DND-41 (cell line): Measurements from ENCODE around the gene KCNAB1.

Experiments used
- ATAC-seq: fragments of 200-7000 bp; cut with Tn5 transposase; 3 replicates; pipeline ENCODE4 v1.9.1; 2021; ENCODE audit warnings: low read depth; ENCODE audit not compliant: insufficient read depth
- DNase-seq: peaks from one replicate; pipeline ENCODE4 v3.0.0-alpha.2; 2020
- H2AFZ ChIP-seq: 2 replicates; pipeline ENCODE4 v1.6.0; 2012; ENCODE audit warnings: low read depth, low read length
- H3K27ac ChIP-seq: 2 replicates; pipeline ENCODE4 v1.5.1; 2012; ENCODE audit warnings: low read length, inconsistent platforms
- H3K27me3 ChIP-seq: fragments of 200-600 bp; sonication (generic); 2 replicates; pipeline ENCODE4 v1.6.0; 2012; ENCODE audit warnings: low read length, mild to moderate bottlenecking, inconsistent platforms; ENCODE audit not compliant: insufficient read depth, poor library complexity
- H3K36me3 ChIP-seq: 2 replicates; pipeline ENCODE4 v1.5.1; 2012; ENCODE audit warnings: low read length, inconsistent platforms; ENCODE audit not compliant: insufficient read depth
- H3K4me1 ChIP-seq: 2 replicates; pipeline ENCODE4 v1.5.1; 2012; ENCODE audit warnings: mild to moderate bottlenecking, low read length; ENCODE audit not compliant: insufficient read depth
- H3K4me2 ChIP-seq: 2 replicates; pipeline ENCODE4 v1.6.0; 2012; ENCODE audit warnings: mild to moderate bottlenecking, moderate library complexity, low read length, inconsistent platforms; ENCODE audit not compliant: insufficient read depth
- H3K4me3 ChIP-seq, 2 experiments: fragments of 200-600 bp in 1 of 2; shearing (Covaris generic) in 1 of 2; 2 replicates each; pipeline ENCODE4 v1.5.1; 2012 to 2016; ENCODE audit warnings: inconsistent platforms in 2 of 2, low read length in 2 of 2, mild to moderate bottlenecking in 2 of 2, low read depth in 1 of 2, moderate library complexity in 1 of 2
- H3K79me2 ChIP-seq: 2 replicates; pipeline ENCODE4 v1.6.0; 2012; ENCODE audit warnings: low read length, inconsistent platforms; ENCODE audit not compliant: insufficient read depth
- H3K9ac ChIP-seq: 2 replicates; pipeline ENCODE4 v1.6.0; 2012; ENCODE audit warnings: low read depth, mild to moderate bottlenecking, inconsistent platforms, low read length, moderate library complexity
- H3K9me3 ChIP-seq: 2 replicates; pipeline ENCODE4 v1.5.1; 2012; ENCODE audit warnings: low read length, moderate library complexity, mild to moderate bottlenecking, inconsistent platforms; ENCODE audit not compliant: insufficient read depth, severe bottlenecking
- H4K20me1 ChIP-seq: 2 replicates; pipeline ENCODE4 v1.6.0; 2012; ENCODE audit warnings: low read length; ENCODE audit not compliant: insufficient read depth
- EZH2 ChIP-seq: IDR thresholded peaks from 3 replicates; pipeline ENCODE4 v1.6.1; 2012; ENCODE audit warnings: borderline replicate concordance, low read depth, mild to moderate bottlenecking, moderate library complexity, low read length, inconsistent platforms; ENCODE audit not compliant: severe bottlenecking
- TF ChIP-seq, protein P1 (sequence below): IDR thresholded peaks from 2 replicates; pipeline ENCODE4 v1.5.1; 2012; ENCODE audit warnings: borderline replicate concordance, low read length, moderate library complexity, mild to moderate bottlenecking; ENCODE audit not compliant: poor library complexity, severe bottlenecking; ENCODE audit errors: extremely low read depth

Gene KCNAB1

DNA sequence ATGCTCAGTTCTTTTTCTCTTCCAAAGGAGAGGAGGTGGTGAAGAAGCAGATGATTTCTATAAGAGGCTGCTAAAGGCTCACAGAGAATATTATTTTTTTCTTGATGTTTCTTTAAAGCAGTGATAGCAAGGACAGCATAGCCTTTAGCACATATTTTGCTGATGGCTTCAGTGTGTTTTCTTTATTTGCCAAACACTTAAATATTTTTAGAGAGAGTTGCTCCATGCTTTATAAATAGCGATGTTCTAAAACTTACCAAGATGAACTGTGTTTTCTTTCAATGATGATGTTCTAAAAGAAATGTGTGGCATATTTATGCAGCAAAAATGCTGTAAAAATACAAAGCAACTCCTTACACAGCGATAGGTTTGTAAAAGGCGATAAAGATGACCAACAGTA lies 11.8 kb upstream of the KCNAB1 start:
- H3K79me2 ChIP-seq = no peaks in the 10 kb centered on the region
- TF ChIP-seq, protein P1, sequence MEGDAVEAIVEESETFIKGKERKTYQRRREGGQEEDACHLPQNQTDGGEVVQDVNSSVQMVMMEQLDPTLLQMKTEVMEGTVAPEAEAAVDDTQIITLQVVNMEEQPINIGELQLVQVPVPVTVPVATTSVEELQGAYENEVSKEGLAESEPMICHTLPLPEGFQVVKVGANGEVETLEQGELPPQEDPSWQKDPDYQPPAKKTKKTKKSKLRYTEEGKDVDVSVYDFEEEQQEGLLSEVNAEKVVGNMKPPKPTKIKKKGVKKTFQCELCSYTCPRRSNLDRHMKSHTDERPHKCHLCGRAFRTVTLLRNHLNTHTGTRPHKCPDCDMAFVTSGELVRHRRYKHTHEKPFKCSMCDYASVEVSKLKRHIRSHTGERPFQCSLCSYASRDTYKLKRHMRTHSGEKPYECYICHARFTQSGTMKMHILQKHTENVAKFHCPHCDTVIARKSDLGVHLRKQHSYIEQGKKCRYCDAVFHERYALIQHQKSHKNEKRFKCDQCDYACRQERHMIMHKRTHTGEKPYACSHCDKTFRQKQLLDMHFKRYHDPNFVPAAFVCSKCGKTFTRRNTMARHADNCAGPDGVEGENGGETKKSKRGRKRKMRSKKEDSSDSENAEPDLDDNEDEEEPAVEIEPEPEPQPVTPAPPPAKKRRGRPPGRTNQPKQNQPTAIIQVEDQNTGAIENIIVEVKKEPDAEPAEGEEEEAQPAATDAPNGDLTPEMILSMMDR = no peak
- no peak for TF ChIP-seq EZH2
- H4K20me1 ChIP-seq = no peaks in the 10 kb centered on the region
- H3K27me3 ChIP-seq = peaks cover 8% of the 10 kb centered on the region
- H2AFZ ChIP-seq = no peak overlapping the region
- DNase-seq = no peak
- H3K4me3 ChIP-seq = no peak overlapping the region
- H3K4me2 ChIP-seq = no peak overlapping the region
- no peaks in the 10 kb centered on the region for H3K4me1 ChIP-seq
- no peaks in the 10 kb centered on the region for H3K9me3 ChIP-seq
- H3K27ac ChIP-seq = no peak overlapping the region
- no peak overlapping the region for H3K9ac ChIP-seq
- H3K36me3 ChIP-seq = no peaks in the 10 kb centered on the region
- ATAC-seq = no peak

- H3K36me3 ChIP-seq = no peaks in the 10 kb centered on the region
- H3K27me3 ChIP-seq = peaks cover 8% of the 10 kb centered on the region
Measured at GRCh38 chr3:156109989-156110388, 10.4 kb upstream of the KCNAB1 start.

GRCh38 chr3:156126467-156126866 lies 6.1 kb downstream of the KCNAB1 start:
- no peak overlapping the region for H2AFZ ChIP-seq
- ATAC-seq (no peak), DNase-seq (no peak)
- no peak overlapping the region for H3K4me3 ChIP-seq
- no peak overlapping the region for H3K4me2 ChIP-seq
- H3K79me2 ChIP-seq = no peaks in the 10 kb centered on the region
- no peak overlapping the region for H3K9ac ChIP-seq
- no peak for TF ChIP-seq EZH2
- TF ChIP-seq, protein P1 = no peak
- no peak overlapping the region for H3K27ac ChIP-seq
- H3K36me3 ChIP-seq = no peaks in the 10 kb centered on the region
- peaks cover 9% of the 10 kb centered on the region for H3K27me3 ChIP-seq
- no peaks in the 10 kb centered on the region for H3K4me1 ChIP-seq
- H3K9me3 ChIP-seq = no peaks in the 10 kb centered on the region
- H4K20me1 ChIP-seq = no peaks in the 10 kb centered on the region

More at GRCh38 chr3:156109989-156110388, 10.4 kb upstream of the KCNAB1 start:
- Histone ChIP-seq H3K27ac (no peak overlapping the region), H4K20me1 (no peaks in the 10 kb centered on the region), H3K9ac (no peak overlapping the region), H3K4me1 (no peaks in the 10 kb centered on the region), H2AFZ (no peak overlapping the region), H3K79me2 (no peaks in the 10 kb centered on the region), H3K4me3 (no peak overlapping the region), H3K9me3 (no peaks in the 10 kb centered on the region), H3K4me2 (no peak overlapping the region)
- TF ChIP-seq, protein P1 = no peak
- no peak for TF ChIP-seq EZH2
- DNase-seq = no peak
- ATAC-seq = no peak

- peaks cover 15% of the 10 kb centered on the region for H3K27me3 ChIP-seq
- no peak overlapping the region for H3K4me3 ChIP-seq
- H3K4me1 ChIP-seq = no peaks in the 10 kb centered on the region
- ATAC-seq (no peak), DNase-seq (no peak)
- H3K9me3 ChIP-seq = no peaks in the 10 kb centered on the region
- H2AFZ ChIP-seq = no peak overlapping the region
- TF ChIP-seq EZH2 = no peak
- TF ChIP-seq, protein P1 = no peak
- H3K36me3 ChIP-seq = no peaks in the 10 kb centered on the region
- H3K27ac ChIP-seq = no peak overlapping the region
- H3K9ac ChIP-seq = no peak overlapping the region
- no peak overlapping the region for H3K4me2 ChIP-seq
- H3K79me2 ChIP-seq = no peaks in the 10 kb centered on the region
- H4K20me1 ChIP-seq = no peaks in the 10 kb centered on the region
Measured at GRCh38 chr3:156131241-156131640, 10.9 kb downstream of the KCNAB1 start.
